Stimulated activated CD8-positive, alpha-beta memory T cell treated with anti-CD3 and anti-CD28 coated beads, Interleukin-7, amount 100 ng/mL, for 1 hour (primary cell): ENCODE results near the gene PA2G4.
"Not testable (repeated sequence)": the region's sequence is repeated elsewhere in the genome, so short reads cannot be mapped to it uniquely, and the experiment has no call there.

Experiments
- DNase-seq, 2 donors: peaks; one replicate each; pipeline ENCODE4 v3.0.0-alpha.2; 2020; ENCODE audit warnings: low read depth in 2 of 2

The PA2G4 gene

GRCh38 chr12:56153678-56154065 lies 49.3 kb downstream of the PA2G4 start:
- DNase-seq: no peak

- no peak for DNase-seq
Observed at GRCh38 chr12:56154246-56154771, 50.0 kb downstream of the PA2G4 start.

DNA sequence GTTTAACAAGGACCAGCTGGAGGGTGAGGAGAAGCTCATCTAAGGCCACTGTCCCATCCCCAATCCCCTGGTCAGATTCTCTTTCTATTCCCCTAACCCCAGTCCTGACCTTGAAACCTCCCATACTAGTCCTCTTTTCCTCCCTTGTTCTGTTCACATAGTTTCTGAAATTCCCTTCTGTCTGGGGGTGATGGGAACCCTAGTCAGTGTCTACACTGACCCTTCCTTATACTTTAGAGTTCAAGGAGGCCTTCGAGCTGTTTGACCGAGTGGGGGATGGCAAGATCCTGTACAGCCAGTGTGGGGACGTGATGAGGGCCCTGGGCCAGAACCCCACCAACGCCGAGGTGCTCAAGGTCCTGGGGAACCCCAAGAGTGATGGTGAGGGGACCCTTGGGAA lies 50.5 kb downstream of the PA2G4 start:
- DNase-seq: no peak

- DNase-seq: no peak
Observed at GRCh38 chr12:56155256-56155845, 51.0 kb downstream of the PA2G4 start.

- not testable (repeated sequence) for DNase-seq
Observed at GRCh38 chr12:56156464-56157200, 52.3 kb downstream of the PA2G4 start.

DNA sequence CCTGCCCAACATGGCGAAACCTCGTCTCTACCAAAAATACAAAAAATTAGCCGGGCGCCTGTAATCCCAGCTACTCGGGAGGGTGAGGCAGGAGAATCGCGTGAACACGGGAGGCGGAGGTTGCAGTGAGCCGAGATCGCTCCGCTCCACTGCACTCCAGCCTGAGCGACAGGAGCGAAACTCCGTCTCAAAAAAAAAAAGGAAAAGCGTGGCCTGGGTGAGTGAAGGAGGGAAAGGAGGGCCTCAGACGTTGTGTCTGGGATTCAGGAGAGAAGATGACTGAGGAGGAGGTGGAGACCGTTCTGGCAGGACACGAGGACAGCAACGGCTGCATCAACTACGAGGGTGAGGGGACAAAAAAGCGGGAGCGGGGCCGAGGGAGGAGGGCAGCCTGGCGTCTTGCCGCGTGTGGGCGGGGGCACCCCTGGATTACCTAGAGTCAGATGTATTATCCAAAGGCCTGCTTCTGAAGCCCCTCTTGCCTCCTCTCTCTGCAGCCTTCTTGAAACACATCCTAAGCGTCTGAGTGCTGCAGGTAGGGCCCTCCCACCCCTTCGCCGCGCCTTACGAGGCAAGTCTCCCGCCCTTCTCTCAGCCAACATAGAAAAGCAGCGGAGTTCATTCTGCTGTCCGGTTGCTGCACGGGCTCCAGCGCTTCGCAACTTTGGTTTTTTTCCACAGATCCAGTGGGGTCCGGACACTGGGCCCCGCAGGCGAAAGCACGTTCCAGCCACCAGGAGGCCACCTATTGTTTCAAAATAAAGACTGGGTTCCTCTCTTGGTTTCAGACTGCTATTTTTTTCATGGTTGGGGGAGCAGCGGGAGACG lies 53.1 kb downstream of the PA2G4 start:
- peak in 1 of 2 donors; percentile 25 for DNase-seq

DNA sequence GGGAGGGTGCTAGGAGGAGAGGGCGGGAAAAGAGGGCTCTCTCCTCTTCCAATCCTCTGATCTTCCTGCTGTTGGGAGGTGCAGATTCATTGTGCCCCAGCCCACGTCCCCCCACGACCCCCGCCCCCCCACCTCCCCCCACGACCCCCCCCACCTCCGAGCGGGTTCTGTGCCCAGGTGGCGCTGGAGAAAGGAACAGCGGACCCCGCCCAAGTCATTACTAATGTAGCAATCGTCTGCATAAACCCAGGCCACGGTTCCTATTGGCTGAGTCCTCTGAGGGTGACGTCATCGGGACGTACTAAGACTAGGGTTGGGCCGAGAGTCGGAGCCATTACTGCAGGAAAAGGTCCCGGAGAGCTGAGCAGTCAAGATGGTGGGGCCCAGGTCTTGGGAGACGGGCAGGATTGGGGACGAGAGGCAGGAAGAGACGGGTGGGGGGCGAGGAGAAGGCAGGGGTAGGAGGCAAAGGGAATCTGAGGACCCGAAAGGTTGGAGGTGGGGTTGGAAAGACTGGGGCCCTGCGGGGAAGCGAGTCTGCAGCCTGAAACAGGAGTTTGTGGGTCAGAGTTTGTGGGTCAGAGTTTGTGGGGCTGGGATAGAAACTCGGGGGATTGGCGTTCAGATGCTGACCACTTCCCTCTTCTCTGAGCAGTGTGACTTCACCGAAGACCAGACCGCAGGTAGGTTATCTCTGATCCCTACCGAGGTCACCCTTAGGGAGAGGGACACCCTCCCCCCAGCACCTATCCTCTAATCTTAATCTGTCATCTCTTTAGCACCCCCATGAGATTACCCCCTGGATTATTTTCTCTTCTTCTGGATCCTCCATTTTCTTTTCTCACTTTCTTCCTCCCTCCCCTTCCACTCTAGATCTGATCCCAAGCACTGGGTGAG lies 53.9 kb downstream of the PA2G4 start, which contains the start of gene MYL6:
Gene MYL6, plus strand, starts transcription at position 331 of the 897 bp plus-strand sequence. Its CDS starts 43 bp downstream, at position 374.
- DNase-seq: peak; percentile 72 to 79

GRCh38 chr12:56158926-56159461 lies 54.6 kb downstream of the PA2G4 start:
- no peak for DNase-seq

DNA sequence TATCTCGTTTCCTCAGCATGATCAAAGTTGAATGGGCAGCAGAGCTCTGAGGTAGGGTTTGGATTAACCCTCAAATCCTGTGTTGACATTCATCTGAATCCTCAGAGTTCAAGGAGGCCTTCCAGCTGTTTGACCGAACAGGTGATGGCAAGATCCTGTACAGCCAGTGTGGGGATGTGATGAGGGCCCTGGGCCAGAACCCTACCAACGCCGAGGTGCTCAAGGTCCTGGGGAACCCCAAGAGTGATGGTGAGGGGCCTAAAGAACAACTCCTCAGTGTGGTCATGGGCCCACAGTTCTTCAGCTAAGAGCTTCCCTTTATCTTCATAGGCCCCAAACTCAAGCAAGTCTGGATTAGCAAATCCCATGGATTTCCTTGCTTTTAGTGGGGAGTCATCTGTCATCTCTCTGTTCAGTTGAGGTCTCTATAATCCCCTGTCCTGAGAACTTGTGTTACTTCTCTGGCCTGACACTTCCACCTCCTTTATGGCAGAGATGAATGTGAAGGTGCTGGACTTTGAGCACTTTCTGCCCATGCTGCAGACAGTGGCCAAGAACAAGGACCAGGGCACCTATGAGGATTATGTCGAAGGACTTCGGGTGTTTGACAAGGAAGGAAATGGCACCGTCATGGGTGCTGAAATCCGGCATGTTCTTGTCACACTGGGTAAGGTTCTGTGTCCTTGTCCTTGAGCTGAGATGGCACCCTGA lies 55.3 kb downstream of the PA2G4 start:
- DNase-seq: no peak

- no peak for DNase-seq
Observed at GRCh38 chr12:56160193-56160763, 55.9 kb downstream of the PA2G4 start.

DNA sequence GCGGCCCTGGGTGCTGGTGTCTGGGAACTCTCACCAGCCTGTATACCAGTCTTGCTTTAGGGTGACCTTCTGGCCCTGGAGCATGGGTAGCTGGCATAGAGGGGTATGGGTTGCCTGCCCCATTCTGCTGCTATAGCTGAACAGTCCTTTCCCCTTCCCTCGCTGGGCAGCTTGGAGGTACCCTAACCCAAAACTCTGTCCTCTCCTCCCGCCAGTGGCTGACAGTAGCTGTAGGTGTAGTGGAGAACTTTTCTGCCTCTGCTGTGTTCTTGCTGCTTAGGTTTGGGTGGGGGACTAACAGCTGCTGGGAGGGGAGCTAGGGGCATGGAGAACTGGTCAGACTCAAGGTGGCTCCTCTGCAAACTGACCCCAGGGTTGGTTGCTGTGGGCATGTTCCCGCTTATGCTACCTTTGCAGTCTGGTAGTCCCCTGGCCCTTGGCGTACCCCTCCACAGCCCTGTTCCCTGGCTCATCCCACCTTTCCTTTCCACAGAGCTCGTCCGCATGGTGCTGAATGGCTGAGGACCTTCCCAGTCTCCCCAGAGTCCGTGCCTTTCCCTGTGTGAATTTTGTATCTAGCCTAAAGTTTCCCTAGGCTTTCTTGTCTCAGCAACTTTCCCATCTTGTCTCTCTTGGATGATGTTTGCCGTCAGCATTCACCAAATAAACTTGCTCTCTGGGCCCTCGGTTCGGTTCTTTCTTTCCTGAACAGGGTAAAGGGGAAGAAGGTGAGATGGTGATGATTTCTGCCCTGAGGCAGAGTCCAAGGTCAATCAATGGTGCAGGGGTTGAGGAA lies 56.7 kb downstream of the PA2G4 start:
- DNase-seq: no peak

DNA sequence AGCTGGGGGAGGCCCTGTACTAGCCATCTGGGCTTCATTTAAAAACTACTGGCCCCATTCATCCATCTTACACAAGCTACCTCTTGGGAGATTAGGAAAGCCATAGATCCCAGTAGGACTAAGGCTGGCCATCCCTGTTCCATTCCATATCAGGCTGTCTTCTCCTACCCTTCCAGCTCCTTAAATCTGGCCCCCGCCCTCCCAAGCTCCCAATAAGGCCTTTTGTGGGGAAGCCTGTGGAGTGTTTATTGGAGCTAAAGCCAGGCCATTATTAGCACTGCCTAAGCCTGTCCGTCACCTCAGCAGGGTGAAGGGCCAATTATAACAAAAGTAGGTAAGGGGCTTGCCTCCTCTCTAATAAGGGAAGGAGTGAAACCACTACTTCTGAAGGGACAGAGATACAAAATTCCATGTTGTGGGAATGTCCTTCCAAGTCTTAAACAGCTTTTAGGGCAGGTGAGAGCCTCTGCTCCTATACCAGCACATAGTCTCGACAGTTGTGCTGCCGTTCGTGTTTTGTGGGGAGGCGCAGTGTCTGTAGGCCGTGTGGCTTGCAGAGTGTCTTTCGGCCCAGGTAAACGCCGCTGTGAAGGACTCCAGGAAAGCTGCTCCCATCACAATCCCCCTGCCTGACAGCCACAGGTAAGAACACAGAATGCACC lies 57.5 kb downstream of the PA2G4 start:
- DNase-seq: no peak

DNA sequence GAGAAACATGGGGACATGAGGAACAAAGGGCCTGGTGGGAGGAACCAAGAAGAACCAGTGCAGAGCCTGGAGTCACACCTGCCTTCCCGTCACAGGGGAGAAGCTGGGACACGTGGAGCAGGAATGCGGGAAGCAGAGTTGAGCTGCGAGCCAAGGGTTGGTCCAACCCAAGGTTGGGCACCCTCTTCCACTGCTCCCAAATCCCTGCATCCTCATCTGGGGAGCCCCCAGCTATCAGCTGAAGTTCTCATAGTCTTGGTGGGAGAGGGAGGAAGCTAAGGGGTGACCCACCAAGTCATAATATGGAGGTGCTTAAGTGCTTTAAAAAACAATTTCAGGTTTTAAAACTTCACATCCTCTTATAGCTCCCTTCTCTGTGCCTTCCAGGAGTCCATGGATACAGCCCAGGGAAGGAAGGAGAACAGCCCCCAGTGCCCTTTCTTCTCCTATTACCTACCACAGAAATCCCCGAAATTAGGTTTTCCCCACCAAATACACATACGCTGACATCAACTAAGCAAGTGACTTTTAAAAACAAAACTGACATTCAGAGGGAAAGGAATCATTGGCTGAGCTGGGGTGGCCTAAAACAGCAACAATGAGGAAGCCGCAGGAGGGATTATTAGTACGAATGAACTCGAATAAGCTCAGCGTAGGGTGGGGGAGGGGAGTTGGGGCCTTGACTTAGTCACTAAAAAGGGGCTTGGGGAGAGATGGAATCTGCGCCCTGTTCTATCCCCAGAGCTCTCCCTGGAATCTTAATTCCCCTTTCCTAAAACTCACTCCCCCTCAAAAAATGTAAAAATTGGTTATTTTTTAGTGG lies 58.3 kb downstream of the PA2G4 start:
- DNase-seq: no peak
